Left colon (tissue), 2 donors: ENCODE measurements around the gene TFDP1. TPM values are rescaled to one million over a fixed set of nuclear protein-coding genes. Genes with fewer than 3 reads are reported as not detected.
"Not testable (repeated sequence)": the region's sequence is repeated elsewhere in the genome, so short reads cannot be mapped to it uniquely, and the experiment has no call there.

ENCODE experiments used
- ATAC-seq: fragments of 200-7000 bp; cut with Tn5 transposase; one replicate; pipeline ENCODE4 v1.9.1; 2020; ENCODE audit warnings: mild to moderate bottlenecking, moderate library complexity
- DNase-seq, 2 donors: peaks; one replicate each; pipeline ENCODE4 v3.0.0-alpha.2; 2020
- intact Hi-C, 2 donors: fragments of 100-400 bp; cut with DNase I in 1 of 2; cut with micrococcal nuclease in 1 of 2; formaldehyde crosslinking; loops; one replicate each; pipeline versions ENCODE4 v1.11.2 to v1.14.0; 2022; cut with DNase I, micrococcal nuclease
- total RNA-seq, 2 donors: library from RNA; stranded (reverse); fragmentation: NEBNext Ultra II Directional; extraction: Animal tissue kit (Norgen Biotek cat#: 25700); gene quantifications; one replicate each; pipeline ENCODE4 v1.2.1, GENCODE V29; 2021
- donor health status: DM: no; HTN: no; CAD: no.
- donor health status: DM: yes; HTN: yes; CAD: no.

The TFDP1 gene
- total RNA-seq, 2 donors from 2014 or later = 61.1 to 72.6 TPM

DNA sequence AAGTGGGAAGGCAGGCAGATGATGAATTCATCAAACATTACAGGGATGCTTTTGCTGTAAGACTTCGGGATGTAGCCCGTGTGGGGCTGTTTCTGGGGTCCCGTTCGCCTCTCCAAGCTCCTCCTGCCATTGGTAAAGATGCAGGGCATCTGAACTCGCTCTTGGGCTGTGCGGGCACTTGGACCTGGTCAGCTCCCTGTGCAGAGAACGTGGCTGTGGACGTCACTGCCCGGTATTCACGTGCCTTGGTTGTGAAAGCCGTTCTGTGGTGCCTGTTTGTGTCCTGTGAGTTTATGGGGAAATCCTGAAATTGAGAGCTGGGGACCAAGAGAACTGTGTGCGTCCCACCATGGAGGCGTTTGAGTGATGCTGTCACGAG, 5.4 kb downstream of the TFDP1 start:
- DNase-seq (no peak), ATAC-seq (no peak)
- intact Hi-C loops = no loop called here

DNA sequence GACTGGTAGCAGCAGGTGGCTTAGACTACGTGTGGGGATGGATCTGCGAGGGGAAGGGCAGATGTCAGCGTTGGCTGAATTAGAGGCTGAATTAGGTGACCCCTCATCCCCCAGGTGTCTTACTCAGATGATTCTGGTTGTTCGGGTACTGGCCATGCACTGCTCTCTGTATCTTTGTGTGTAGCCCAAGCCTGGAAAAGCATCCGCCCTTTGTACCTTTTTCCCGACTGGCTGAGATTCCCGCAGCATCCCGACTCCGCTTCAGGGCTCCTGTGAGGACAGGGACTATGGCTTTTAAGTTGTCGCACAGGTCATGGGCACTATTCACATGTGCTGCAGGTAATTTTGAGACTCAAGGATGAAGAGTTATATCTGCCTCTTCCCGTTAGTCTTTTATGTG, 7.2 kb downstream of the TFDP1 start:
- intact Hi-C loops = no loop called here
- no peak for ATAC-seq
- DNase-seq = no peak

DNA sequence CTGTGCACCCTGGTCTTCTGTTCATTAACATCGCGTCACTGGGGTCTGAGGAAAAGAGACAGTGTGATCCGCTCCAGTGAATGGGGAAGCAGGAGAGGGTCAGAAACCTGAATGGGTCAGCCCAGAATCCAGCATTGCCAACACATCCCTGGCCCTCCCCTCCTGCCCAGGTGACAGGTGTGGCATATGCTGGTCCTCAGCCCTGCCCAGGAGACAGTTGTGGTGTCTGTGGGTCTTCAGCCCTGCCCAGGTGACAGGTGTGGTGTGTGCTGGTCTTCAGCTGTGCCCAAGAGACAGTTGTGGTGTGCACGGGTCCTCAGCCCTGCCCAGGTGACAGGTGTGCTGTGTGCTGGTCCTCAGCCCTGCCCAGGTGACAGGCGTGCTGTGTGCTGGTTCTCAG, 8.0 kb downstream of the TFDP1 start:
- ATAC-seq (no peak), DNase-seq (no peak)
- intact Hi-C loops = no loop called here

DNA sequence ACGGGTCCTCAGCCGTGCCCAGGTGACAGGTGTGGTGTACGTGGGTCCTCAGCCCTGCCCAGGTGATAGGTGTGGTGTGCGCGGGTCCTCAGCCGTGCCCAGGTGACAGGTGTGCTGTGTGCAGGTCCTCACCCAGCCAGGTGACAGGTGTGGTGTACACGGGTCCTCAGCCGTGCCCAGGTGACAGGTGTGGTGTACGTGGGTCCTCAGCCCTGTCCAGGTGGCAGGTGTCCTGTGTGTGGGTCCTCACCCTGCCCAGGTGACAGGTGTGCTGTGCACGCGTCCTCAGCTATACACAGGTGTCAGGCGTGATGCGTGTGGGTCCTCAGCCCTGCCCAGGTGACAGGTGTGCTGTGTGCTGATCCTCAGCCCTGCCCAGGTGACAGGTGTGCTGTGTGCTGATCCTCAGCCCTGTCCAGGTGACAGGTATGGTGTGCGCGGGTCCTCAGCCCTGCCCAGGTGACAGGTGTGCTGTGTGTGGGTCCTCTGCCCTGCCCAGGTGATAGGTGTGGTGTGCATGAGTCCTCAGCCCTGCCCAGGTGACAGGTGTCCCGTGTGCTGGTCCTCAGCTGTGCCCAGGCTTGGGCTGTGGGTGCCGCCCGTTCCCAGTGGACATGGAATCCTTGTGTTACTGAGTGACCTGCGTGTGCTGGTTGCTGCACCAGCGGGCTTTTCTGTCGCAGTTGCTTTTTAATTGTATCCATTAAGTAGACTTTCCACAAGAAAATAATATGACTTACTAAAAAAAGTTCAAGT, 9.7 kb downstream of the TFDP1 start:
- DNase-seq, ATAC-seq, intact Hi-C loops: not testable (repeated sequence)

DNA sequence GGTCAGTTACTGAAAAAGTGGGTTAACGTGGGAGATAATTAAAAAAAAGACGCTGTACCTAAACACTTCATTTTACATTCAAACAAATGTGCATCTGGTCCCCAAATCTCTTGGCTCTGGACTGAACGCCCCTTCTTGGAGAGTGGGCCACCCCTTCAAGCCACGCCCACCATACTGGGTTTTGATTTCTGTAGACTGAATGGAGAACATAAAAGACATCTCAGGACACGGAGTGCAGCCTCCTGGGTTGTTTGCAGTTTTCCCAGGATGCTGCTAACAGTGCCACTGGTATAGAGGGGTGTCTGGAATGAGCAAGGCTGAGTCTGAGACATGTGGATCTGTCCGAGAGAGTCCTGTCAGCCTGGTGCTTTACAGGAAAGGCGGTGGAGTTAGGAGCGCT, 10.6 kb downstream of the TFDP1 start:
- DNase-seq (no peak), ATAC-seq (no peak)
- intact Hi-C loops = no loop called here

DNA sequence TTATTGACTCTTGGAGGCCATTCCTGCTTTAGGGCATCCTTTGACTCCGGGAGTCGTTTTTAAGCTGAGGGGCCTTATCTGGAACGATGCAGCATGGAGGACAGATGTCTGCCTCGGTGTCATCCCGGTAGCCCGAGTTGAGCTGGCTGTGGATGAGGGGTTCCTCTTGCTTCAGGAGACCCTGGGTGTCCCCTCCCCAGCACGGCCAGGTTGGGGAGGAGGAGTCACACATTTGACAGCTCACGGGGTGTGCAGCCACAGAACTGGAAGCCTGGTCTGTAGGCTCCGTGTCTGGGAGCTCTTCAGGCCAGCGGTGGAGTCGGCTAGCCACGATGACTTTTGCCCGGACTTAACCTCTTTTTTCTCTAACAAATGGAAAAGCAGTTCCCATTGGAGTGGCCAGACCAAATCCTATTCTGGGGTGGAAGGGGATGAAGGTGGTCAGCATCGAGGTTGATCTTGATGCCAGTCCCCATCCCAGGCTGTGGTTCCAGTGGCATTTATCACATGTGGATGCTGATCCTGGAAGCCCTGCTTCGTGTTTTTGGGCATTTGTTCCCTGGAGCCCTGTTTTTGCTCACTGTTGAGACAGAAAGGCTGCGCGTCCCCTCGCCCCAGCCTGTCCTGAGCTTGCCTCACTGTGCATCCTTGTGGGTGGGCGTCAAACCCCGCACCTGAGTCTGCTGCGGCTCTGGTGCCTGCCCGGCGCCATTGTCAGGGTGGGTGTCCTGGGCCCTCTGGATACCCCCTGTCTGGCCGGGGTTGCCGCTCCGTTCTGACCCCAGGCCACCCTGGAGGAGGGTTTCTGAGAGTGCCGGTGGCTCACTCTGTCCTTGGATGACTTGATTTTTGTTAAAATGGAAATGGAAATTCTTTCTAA, 12.0 kb downstream of the TFDP1 start:
- DNase-seq = no peak
- ATAC-seq = no peak
- intact Hi-C loops = no loop called here

DNA sequence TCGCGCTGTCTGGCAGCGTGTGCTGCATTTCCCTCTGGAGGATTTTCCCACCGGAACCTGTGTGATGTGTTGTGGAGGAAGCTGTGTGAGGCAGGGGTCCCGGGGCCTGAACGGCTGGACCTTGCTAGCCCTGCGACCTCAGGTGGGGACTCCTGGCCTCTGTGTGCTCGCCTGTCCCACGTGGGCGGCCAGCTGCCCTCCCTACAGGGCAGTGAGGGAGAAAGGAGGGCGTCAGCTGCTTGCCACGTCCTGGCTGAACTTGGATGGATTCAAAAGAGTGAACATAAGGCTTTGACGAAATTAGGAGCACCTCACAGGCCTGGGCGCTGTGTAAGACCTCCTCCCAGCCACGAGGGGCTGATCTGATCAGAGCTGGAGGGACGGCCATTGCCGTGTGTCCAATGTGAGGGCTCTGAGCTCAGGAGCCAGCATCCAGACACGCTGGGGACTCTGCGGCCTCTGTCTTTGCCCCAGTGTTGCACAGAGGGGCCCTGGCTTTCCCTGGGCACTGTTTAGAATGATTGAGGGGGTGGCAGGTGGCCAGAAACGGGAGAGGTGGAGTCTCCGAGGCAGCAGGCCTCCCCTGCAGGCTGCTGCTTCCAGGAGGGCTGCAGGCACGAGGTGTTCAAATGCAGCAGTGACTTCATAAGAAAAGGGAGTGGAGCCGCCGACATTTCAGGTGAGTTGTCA, 13.0 kb downstream of the TFDP1 start:
- no peak for DNase-seq
- ATAC-seq = no peak
- intact Hi-C loops = no loop called here

GRCh38 chr13:113598081-113598410, 13.5 kb downstream of the TFDP1 start:
- ATAC-seq (no peak), DNase-seq (no peak)
- intact Hi-C loops = no loop called here

GRCh38 chr13:113598481-113598880, 13.9 kb downstream of the TFDP1 start:
- DNase-seq (no peak), ATAC-seq (no peak)
- intact Hi-C loops = no loop called here

GRCh38 chr13:113599391-113599790, 14.8 kb downstream of the TFDP1 start:
- DNase-seq = no peak
- no peak for ATAC-seq
- intact Hi-C loops = no loop called here

DNA sequence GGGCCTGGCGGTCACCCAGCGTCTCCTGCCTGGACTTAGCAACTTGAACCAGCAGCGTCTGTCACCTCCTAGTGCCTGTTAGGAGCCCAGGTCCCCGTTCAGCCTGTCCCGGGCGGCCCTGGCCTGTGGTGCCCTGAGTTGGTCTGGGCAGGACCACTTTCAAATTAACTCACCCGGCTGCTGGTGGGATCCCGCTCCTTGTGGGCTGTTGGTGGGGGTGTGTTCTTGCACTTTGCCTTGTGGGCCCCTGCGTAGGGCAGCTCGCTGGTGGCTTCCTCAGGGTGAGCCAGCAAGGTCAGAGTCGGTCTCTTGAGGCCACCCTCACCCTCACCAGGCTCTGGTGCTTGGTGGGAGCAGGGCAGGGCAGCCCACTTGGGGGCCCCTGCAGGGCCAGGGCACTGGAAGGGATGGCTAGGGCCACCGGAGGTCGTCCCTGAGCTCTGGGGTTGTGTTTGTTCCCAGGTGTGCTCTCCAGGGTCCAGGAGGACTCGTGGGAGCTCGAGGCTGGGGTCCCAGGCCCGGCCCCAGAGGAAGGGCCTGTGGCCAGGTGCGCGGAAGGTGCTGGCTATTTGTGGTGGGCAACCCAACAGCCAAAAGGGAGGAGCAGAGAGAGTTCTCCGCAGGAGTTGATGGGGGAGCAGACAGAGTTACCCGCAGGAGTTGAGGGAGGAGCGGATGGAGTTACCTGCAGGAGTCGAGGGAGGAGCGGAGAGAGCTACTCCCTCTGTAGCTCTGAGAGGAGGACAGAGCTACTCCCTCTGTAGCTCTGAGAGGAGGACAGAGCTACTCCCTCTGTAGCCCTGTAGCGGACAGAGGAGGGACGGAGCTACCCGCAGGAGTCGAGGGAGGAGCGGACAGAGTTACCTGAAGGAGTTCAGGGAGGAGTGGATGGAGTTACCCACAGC, 16.9 kb downstream of the TFDP1 start:
- DNase-seq (no peak), ATAC-seq (no peak)
- intact Hi-C loops = no loop called here

- ATAC-seq (no peak), DNase-seq (no peak)
- intact Hi-C loops = no loop called here
Observed at GRCh38 chr13:113602291-113602988, 17.9 kb downstream of the TFDP1 start.

GRCh38 chr13:113603116-113603710, 18.7 kb downstream of the TFDP1 start:
- DNase-seq = no peak
- ATAC-seq = no peak
- intact Hi-C loops = no loop called here

DNA sequence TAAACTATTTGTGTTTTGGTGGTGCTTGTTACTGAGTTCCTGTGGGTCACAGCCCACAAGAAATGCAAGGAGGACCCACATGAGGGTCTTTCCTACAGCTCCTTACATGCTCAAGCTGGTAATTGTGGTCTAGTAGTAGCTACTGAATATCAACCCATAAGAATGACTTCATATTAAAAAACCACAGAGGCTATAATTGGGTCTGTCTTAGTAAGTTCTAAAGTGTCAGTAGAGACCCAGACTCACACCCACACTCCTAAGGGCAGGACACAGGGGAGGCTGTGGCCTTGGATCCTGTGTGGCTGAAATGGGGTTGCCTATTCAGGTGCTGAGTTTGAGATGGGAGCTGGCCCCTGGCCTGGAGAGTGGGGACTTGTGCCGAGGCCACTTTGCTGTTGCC, 19.6 kb downstream of the TFDP1 start:
- intact Hi-C loops = no loop called here
- DNase-seq (no peak), ATAC-seq (no peak)

- DNase-seq = no peak
- ATAC-seq = no peak
- intact Hi-C loops = no loop called here
Observed at GRCh38 chr13:113605461-113605860, 20.9 kb downstream of the TFDP1 start.

- intact Hi-C loops = no loop called here
- no peak for ATAC-seq
- no peak for DNase-seq
Observed at GRCh38 chr13:113605866-113606438, 21.4 kb downstream of the TFDP1 start.

- intact Hi-C loops = no loop called here
- ATAC-seq (peak; percentile 24), DNase-seq (no peak)
Observed at GRCh38 chr13:113607056-113607888, 22.7 kb downstream of the TFDP1 start.
